ENCODE results near the gene ANO2.

Gene ANO2

DNA sequence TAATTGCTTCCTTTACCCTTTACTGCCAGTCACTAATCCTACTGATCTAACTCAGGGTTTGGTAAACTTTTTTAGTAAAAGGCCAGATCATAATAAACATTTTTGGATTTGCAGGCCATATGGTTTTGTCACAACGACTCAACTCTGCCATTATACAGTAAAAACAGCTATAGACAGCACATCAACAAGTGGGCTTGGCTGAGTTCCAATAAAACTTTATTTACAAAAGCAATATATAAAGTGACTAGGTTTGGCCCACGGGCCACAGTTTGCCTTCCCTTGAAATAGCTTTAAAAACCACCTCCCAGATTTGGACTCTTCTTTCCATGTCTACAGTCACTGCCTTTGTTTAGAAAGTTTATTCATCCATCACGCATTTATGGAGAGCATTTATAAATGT is 366.3 kb downstream of the ANO2 start:
- no peak for DNase-seq (ENCODE audit: low spot score)

DNA sequence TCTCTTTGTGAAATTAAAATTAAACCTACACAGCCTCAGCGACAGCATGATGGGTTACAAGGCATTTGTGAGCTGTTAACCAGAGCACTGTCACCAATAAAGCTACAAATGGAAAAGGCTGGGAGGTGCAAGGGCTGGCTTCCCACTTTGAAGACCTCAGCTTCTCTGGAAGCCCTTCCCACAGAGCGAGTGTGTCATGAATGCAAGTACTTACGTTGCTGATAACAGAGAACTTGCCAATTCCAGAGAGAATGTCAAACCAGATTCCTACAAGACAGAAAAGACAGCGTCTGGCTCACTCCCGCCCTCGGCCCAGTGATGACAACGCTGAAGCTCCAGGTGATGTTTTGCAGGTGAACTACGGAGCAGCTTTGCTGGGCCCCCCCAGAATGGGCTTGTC is 367.3 kb downstream of the ANO2 start:
- no peak for DNase-seq (ENCODE audit: low spot score)

DNA sequence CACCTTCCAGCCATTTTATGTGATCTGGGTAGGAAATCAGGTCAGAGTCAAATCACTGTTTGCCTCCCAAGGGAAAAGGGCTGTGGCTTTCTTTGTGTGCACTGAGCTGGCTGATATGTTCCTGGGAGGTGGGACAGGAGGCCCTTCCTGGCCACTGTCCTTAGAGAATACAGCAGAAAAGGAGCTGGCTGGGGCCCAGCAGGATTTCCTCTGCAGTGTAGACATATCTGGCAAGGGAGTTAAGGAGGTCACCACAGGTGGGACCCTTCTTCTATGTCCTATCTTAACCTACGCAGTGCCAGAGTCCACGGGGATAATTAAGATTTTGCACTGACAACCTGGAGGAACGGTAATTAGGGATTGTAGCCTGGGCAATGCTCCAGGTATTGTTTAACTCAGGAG is 367.8 kb downstream of the ANO2 start:
- DNase-seq (ENCODE audit: low spot score), result no peak

DNA sequence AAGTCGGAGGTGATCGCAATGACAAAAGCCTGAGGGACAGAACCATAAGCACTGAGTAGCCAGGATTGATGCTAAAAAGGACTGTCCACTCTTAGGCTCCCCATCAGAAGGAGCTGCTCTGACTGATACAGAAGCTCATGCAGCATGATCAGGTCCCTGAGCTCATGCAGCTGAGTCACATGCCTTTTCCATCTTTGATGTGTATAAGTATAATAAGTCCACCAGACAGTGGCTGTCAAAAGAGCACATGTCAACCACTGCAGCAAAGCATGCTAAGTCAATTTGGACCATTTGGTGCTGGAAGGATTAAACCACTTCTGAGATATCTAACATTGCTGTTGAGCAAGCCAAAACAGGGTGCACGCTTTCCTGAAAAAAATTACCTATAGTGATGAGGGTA is 369.1 kb downstream of the ANO2 start:
- DNase-seq (ENCODE audit: low spot score), result no peak

DNA sequence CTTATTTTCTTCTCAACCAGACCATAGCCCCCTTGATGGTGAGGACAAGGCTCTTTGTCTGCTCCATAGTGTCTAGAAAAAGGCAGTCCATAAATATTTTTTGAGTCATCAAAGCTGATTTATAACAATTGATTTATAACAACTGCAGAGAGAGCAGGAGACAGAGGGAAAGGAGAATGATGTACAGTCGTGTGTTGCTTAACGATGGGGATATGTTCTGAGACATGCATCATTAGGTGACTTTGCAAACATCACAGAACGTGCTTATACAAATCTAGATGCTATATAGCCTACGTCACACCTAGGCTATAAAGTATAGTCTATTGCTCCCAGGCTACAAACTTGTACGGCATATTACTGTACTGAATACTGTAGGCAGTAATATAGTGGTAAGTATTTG is 369.8 kb downstream of the ANO2 start:
- no peak for DNase-seq (ENCODE audit: low spot score)

DNA sequence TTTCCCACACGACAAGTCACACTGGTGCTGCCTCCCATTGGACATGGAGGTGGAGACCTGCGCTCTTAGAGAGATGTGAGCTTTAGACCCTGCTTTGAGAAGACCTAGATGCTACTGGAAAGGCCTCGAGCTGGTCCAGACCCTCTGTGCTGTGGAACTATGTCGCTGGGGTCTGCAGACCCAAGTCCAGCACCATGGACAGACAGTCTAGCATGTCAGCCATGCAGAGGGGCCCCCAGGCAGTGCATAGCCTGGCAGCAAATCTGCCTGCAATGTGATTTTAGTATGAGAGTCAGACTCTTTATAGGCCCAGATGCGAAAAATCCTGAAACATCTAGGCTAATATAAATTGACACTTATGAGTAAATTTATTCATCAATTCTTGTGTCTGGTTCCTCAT is 371.7 kb downstream of the ANO2 start:
- no peak for DNase-seq (ENCODE audit: low spot score)

DNA sequence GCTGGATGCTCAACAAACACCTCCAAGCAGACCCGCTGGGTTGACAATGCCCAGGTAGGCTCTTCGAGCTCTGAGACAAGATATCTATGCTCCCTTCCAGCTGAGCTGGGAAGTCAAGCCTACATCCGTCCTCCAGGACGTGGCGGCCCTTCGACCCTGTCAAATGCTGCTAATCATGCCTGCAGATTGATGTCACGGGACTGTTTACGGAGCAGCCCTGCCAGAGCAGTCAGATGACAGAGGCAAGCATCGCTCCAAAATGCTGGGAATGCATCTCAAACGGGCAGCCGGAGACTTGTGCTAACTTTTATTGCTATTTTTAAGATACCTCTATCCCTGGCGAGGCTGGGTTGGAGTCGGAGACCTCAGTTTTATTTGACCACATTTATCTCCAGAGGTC is 373.9 kb downstream of the ANO2 start:
- no peak for DNase-seq (ENCODE audit: low spot score)

DNA sequence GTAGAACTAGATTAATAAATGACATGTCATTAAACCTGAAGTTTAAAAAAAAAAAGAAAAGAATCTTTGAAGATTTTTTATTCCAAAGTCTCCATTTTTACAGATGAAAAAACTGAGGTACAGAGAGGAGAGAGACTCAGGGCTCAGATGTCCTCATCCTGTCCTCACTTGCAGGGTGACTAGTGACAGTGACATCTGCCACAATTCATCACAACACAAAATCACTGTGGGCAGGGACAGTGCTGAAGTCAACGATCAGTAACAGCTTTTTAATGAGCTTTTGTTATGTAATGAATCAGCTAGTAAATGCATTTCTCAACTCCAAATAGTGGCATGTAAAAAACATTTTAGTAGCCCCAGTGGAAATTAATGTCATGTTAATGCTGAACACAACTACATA is 374.6 kb downstream of the ANO2 start:
- no peak for DNase-seq (ENCODE audit: low spot score)

DNA sequence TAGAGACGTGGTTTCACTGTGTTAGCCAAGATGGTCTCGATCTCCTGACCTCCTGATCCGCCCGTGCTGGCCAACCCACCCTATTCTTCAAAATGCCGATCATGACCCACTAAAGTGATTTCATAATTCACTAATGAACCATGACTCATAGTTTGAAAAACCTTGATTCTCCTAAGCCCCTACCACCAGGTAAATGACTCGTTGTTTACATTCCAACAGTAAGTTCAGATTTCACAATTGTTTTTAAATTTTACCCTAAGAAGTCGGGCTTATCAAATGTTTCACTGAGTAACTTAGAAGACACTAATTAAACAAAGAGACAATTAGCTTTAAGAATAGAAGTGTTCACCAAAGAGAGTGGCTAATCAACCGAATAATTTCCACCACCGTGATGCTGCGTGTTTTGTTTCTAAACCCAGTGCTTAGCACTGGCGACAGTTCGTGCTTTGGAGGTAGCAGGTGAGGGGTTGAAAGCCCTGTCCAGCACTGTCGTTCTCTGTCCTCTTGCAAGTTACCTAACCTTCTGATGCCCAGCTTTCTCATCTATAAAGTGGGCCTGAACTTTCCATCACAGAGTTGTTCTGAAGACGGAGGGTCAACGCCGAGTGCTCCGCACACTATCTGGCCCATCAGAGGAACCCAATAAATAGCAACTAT is 376.6 kb downstream of the ANO2 start:
- DNase-seq (ENCODE audit: low spot score), result no peak

DNA sequence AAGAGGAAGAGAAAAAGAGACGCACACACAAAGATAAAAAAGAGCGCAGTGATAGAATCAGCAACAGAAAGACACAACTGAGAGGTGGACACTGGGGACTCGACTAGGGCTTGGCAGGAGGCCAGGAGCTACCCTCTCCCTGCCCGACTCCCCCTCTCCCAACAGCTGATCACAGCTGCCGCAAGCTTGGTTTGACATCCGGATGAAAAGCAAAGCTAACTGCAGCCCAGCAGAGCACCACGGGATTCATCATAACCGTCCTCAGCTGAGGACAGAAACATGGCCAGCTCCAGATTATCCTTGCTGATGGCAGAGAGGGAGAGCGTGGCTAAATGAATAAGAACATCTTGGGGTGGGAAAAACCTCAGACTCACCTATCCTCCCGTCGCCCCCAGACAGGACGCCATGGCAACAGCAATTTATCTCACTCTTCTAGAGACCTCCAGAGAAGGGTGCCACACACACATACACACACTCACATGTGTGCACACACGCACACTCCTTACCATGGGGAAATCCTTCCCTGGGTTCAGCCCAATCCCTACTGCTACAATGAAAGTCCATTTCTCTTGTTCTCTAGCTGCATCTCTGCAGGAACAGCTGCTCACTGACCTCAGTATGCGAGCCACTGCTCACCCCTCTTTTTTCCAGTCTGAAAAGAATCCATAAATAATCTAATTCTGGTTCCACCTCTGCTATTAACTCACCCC is 377.9 kb downstream of the ANO2 start:
- no peak for DNase-seq (ENCODE audit: low spot score)

DNA sequence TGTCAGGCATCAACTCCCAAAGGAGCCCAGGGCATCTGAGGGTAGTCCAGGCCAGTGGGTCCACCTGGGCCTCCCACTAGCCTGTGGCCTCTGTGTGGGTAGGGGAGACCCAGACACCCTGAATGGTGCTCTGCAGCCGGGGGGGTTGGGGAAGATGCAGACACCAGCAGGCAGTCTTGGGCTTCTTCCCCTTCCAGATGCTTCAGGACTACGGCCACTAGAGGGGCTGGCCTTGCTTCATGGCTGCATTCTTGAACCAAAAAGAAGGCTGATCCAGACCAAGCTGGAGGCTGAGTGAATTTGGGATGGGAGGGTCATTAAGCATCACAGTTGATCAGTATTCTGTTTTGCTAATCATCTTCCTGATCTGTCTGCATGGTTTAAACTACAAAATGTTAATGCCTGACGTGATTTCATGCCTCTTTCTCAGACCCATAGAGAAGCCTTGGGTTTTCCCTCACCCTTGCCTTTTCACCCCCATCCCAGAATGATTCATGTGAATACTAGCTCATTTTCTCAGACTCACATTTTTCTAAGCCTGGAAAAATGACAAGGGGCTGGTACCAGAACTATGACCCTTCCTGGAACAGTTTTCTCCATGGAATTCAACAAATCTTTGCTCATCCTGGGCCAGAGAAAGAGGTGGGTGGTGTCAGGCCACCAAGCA is 379.0 kb downstream of the ANO2 start:
- no peak for DNase-seq (ENCODE audit: low spot score)

DNA sequence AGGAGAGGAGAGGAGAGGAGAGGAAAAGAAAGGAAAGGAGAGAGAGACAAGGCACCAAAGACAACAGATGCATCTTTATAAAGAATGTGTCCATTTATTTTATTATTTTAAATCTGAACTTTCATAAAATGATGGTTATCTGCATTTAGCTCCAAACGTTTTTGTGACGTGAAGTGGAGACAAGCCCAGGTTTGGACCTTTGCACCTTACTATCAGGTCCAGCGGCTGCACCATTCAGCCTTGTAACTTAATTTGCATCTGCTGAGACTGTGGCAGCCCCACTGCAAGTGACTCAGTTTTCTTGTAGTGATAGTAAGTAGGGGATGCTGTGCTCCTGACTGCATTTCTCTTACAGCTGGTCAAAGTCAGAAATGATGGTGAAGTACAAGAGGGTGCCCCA is 382.5 kb downstream of the ANO2 start:
- no peak for DNase-seq (ENCODE audit: low spot score)

DNA sequence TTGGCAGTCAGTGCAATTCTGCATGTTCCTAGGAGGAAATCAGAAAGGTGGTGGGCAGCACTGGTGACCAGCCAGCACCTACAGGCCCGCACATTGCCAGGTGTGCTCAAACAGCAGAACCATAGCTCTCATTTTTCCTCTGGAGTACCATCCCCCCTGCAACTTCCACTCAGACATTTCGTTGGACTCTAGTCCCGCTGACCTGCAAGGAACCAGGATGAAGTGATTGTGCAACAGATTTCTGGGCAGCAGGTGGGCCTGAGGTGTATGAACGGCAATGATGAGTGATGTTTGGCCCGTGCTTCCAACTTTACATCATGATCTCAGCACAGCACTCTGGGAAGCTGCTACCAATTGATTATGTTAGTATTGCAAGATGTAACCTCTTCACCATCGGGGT is 383.2 kb downstream of the ANO2 start:
- no peak for DNase-seq (ENCODE audit: low spot score)

DNA sequence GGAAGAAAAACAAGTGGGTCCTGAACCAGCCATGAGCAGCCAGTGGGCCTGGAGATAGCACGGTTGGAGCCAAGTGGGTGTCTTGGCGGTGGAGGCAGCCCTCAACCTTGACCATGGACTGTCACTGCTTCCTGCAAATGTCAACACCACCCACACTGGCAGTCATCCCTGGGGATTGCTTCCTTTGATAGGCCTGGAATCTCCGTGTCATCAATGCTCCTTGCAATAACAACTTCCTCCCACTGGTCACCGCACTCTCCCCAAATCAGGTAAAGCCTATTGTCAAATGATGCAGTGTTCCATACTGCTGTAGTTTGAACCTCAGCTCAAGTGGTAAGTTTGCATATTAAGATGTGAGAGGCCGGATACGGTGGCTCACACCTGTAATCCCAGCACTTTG is 384.0 kb downstream of the ANO2 start:
- no peak for DNase-seq (ENCODE audit: low spot score)

DNA sequence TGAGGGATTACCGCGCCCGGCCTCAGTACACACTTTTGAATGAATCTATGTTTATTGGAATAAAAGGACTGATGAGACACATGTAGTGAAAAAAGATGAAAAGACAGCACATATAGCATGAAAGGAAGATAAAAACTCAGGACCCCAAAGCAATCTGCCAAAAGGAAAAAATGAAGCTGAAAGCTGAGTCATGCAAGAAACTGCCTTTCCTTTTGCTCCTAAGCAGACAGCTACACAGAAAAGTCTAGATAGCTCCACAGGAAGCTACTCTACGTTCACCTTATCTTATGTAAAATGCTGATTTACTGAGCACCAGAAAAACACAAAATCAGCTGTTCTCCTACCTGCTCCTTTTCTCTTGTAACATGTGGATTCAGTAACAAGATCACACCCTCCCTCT is 384.8 kb downstream of the ANO2 start:
- no peak for DNase-seq (ENCODE audit: low spot score)

DNA sequence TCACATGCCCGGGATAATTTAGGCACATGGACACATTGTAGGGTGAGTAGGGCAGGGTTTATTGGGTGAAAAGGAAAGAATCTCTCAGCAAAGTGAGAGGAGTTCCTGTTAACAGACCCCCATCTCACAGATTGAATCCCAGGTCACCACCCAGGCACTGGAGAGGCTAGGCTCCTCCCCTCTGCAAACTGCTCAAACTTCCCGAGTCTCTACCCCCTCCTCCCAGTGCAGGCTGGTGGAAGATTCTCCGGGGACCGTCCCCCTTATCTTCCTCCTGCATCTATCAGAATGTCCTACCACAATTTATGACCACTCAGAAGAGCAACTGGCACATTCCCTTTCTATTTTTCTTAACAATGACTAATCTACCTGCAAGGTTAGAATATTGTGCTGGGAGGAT is 387.2 kb downstream of the ANO2 start:
- DNase-seq (ENCODE audit: low spot score), result no peak

DNA sequence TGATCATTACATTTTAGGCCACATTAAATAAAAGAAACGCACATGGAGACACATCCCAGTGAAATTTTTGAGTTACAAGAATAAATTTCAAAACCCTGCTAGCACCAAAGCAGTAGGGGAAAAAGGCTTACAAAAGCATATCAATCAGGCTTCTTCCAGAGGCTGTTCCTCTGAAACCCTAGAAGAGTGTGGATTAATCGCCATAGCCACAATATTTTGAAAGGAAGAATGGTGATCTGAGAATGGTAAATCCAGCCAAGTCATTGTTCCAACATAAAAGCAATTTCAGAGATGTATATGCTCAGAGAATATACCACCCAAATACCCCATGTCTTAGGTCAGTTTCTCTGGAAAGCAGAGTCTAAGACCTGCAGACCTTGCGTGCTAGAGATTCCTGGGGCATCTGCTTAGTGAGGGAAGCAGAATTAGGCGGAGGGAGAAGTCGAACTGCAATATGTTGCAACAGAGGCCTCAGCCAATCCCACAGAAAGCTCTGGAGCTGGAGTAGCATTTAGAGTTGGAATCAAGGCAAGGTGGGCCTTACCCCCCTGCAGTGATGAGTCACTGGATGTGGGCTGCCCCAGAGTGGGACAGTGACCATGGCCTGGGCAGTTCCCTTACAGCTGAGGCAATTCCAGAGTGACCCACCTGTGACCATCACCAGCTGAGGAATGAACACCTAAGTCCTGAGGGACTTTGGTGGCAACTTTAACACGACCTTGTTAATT is 387.9 kb downstream of the ANO2 start:
- DNase-seq (ENCODE audit: low spot score), result no peak

DNA sequence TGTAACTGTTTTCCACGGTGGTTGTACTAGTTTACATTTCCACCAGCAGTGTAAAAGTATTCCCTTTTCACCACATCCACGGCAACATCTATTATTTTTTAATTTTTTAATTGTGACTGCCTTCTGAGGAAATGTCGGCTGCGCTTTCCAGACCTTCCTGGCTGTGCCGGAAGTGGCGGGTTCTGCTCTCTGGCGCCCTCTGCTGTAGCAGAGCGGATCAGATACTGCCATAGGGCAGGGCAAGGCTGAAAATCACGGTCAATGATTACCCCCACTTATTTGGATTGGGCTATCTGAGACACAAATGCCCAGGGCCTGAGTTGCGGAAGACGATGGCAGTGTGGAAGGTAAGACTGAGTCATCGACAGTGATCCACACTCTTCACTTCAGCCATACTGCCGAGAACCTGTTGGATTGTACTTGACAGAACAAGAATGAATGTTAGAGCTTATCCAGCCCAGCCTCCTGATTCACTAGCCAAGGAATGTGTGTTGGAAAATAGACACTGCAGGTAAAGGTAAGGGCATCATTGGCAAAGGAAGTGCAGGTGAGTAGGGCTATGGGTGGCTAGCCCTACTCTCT is 388.9 kb downstream of the ANO2 start:
- DNase-seq (ENCODE audit: low spot score), result peak; percentile 35

DNA sequence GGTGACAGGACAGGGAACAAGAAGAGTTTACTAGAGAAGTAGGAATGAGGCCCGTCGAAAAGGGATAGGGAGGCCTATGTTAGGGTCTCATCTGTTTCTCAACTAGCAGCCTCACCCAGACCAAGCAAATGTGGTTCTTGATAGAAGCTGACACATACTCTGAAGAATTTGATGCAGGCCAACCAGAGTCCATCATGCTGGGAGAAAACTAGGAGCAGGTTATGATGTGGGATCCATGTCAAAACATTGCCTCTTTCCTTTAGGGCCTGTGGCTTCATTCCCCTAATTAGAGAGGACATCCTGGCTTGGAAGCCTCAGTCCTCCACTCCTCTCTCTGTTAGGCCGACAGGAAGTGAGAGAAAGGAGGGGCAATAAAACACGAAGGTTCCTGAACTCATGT is 390.3 kb downstream of the ANO2 start:
- DNase-seq (ENCODE audit: low spot score), result no peak

DNA sequence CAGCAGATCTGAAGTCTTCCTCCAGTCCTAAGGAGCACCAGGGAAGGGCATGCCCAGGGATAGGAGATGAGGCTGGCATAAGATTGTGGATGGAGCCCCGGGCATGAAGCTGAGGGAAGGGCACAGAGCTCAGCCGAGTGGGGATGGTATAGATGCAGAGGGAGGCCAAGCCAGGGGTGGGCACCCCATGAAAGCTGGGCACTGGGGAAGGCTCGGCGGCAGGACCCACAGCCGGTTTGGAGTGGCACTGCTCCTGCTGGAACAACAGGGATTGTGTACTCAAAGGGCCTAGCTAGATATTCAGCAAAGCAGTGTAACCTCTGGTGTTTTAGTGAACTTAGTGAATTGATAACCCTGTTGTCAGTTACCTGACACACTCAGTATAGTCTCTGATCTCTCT is 396.0 kb downstream of the ANO2 start:
- no peak for DNase-seq (ENCODE audit: low spot score)

DNA sequence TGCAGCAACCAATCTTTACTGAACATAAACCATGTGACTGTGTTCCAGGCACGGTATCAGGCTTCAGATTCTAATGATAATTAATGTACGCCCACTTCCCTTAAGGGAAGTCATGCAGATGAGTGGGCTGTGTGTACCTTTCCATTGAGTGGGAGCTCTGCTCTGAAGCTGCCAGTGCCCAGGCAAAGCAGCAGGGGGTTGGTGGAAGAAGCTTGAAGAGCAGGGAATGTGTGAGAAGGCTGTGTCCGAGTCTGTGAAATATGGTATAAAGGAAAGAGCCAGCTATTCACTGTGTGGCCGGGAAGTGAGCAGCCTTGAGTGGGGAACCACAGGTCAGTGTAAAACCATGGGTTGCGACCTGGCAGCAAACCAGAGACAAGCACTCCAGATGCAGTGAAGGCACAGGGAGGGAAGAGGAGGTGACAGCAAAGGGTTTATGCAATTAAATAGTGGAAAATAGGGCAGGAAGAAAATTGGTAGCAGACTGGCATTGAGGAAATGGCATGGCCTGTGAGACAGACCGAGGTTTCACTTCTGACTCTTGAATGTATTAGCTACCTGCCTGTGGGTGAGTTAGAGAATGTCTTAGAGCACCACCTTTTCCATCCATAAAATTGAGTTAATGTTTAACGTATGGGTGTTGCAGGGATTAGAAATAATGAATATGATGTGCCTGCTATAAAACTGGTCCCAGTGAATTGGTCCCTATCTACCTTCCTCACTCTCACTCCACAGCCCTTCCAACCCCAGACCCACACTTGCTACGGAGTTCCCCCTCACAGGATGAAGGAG is 396.7 kb downstream of the ANO2 start:
- no peak for DNase-seq (ENCODE audit: low spot score)

DNA sequence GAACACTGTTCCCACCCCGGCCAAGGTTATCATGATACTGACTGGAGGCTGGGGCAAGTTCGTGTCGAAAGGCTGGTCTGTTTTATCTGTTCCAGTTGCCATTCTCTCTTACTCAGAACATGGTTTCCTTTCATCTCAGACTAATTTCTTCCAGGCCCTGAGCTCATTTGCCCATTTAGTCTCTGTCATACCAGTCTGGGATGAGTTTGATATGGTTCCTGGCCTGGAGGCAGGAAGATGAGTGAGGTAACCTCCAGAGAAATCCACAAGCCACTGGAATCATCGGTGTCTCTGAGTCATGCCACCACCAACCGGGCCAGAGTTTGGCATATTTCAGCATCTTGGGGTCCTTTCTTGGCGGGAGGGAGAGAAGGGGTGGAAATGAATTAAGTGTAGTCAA is 398.4 kb downstream of the ANO2 start:
- DNase-seq (ENCODE audit: low spot score), result no peak

All from HuH-7 (cell line).